Ammon's horn (tissue), 1 donor: ENCODE results near the gene HPCA.

ENCODE experiments used
- DNase-seq: peaks from one replicate; pipeline ENCODE4 v3.0.0-alpha.2; 2016; ENCODE audit warnings: low spot score

The HPCA gene

DNA sequence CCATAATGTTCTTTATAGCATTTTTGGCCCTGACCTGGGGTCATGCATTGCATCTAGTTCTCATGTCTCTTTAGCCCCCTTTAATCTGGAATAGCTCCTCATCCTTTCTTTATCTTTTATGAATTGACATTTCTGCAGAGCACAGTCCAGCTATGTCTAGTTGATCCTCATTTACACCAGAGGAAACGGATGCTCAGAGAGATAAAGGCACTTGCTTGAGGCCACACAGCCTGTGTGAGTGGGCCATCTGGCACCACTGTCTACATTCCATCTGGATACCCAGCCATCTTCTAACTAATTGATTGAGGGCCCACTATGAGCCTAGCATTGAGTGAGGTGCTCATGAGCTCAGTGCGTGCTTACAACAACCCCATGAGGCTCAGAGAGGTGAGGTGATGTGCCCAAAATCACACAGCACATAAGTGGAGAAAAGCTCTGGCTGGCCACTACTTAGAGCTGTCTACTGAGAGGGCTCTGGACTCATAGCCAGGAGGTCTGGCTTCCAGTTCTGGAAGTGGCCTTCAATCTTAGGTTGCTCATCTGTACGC, 3.5 kb downstream of the HPCA start:
- DNase-seq: no peak

DNA sequence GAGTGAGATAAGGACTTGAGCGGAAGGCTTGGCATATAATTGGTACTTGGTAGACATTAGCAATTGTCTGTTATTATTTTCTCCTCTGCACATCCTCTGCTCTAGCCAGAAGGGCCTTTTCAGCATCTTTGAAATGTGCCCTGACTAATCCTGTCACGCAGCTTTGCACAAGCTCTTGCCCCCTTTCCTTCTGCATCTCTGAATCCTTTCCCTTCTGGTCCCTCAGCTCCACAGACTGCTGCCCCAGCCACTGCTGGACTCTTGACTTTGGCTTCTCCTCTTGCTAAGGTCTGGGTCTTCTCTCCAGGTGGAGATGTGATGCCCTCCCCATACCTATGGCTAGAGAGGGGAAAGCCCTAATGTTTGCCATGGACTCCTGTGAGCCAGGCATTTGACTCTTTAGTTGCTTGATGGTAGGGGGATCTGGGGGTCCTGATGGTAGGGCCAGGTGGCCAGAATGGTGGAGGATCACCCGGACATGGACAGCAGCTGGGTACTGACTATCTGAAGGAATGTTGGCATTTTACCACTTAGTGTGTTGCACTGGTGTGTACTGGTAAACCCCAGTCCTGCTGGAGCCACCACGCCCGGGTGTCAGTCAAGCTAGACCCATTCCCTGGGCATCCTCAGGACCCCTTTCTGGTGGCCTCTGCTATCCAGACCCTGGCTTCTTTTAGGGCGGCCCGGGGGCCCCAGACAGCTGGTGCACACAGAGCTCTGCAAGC, 4.4 kb downstream of the HPCA start:
- no peak for DNase-seq

DNA sequence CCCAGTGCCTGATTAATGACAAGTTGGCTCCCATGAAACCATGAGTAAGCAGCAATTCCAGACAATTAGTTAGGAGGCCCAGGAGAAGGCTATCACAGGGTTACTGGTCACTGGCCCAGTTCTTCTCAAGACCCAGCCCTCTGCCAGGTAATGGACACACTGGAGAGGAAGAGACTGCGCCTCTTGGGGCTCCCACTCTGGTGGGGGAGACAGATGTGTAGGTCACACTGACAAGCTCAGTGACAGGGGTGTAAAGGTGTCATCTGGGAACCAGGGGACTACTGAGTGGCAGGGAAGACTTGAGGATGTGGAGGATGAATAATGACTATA, 4.9 kb downstream of the HPCA start:
- DNase-seq: no peak

DNA sequence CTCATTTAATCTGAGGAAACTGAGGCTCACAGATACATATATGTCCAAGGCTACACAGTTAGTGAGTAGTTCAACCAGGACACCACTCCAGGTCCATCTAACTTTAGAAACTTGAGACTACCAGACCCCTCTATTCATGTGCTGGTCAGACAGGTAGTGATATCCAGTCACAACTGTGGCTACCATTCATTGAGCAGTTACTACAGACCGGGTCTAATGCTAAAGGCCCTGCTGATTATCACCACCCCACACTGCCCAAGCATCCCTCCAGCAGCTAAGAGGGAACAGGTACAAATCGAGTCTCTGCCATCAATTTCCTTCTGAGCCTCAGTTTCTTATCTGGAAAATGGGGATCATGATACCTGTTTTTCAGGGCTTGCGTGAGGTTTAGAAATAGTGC, 5.3 kb downstream of the HPCA start:
- DNase-seq: no peak

DNA sequence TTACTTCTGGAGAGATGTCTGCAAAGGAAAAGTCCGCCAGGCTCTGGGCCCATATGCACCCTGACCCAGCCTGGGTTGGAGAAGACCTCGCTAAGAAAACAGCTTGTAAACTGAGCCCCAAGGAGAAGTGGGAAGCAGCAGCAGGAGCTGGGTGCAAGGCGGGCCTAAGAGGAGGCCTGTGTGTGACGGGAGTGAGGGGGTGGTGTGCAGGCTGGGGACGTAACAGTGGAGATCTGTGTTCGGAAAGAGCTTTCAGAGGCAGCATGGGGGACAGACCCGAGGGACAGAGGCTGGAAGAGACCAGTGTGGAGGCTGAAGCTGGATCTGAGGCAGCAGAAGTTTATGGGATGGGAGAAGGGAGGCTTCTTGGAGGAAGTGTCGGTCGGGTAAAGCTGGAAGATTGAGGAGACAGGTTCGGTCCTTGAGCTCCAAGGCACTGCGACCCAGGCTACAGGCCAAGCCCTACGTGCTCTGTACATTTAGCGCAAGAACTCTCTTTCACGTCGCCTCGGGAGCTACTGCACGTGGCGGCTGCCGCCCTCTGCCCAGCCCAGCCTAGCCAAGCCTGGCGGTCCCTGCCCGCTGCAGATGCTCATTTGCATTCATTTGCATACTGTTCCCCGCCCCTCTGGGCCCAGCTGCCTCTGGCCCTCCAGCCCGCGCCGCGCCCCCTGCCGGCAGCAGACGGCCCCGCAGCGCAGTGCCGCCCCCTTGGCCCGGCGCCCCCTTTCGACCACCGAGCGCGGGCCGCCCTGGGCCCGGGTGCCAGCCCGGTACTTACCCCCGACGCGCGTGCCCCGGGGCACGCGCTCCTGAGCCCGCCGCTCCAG, 6.3 kb downstream of the HPCA start:
- DNase-seq: peak; percentile 91

DNA sequence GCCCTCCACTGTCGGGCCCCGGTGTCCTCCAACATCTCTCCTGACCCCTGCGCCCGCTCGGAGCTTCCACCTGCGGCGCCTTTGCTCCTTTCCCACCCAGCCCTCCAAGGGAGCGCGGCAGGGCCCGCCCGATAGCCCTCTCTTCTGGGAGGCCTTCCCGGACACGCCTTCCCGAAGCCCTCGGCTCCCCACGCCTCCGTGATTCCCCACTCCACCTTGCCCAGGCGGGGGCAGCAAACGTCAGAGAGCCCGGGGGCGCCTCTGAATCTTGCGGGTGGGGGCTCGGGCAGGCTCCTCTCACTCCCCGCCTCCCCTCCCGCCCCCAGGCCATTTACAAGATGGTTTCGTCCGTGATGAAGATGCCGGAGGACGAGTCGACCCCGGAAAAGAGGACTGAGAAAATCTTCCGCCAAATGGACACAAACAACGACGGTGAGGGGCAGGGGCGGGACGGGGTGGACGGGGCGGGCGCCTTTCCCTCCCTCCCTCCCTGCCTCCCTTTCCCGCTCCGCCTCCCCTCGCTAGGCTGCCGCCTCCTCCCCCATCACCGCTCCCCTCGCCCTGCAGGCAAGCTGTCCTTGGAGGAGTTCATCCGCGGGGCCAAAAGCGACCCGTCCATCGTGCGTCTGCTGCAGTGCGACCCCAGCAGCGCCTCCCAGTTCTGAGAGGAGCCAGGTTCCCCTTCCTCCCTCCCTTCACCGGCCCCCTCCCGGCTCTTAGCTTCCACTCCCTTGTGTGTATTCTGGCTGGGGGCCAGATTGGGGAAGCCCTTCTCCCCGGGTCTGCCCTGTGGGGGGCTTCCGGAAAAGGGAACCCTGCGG, 7.1 kb downstream of the HPCA start:
- DNase-seq: no peak

DNA sequence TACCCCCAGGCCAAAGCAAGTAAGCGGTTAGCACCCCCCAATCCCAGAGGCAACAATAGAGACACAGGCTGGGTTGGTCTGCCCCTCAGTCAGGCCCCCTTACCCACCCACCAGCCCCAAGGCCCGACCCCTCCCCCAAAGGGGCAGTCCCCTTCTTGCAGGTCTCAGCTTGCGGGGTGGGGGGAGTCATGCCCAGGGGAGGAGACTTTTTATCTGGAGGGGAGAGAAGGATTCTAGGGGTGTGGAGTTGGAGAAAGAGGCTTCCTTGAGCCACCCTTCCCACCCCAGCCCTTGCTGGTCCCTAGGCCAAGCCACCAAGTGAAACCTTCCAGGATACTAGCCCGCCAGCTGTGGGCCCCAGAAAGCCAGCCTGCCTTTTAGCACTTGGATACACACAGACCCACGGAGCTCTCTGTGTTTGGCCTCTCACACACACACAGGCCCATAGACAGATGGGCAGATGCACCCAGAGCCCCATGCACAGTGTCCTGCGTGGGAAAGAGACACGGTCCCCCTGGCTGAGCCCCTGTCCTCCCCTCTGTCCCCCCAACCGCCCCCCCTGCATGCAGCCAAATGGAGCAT, 7.8 kb downstream of the HPCA start:
- no peak for DNase-seq

DNA sequence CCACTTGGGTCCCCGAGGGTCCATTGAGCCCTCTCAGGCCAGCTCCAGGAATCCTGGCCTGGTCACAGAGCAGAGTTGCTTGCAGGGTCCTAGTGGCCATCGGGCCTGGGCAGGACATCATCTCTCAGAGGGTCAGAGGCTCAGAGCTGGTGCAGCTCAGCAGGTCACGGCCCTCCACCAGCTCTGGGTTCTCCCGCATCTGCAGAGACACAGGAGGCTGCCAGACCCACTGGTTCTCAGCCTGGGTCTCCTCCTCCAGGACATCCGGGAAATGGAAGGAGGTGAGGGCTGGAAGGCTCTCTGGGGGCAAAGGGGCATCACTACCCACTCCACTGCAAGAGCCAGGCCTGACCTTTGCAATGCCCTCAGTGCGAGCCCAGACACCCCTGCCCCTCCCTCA, 8.4 kb downstream of the HPCA start:
- no peak for DNase-seq

DNA sequence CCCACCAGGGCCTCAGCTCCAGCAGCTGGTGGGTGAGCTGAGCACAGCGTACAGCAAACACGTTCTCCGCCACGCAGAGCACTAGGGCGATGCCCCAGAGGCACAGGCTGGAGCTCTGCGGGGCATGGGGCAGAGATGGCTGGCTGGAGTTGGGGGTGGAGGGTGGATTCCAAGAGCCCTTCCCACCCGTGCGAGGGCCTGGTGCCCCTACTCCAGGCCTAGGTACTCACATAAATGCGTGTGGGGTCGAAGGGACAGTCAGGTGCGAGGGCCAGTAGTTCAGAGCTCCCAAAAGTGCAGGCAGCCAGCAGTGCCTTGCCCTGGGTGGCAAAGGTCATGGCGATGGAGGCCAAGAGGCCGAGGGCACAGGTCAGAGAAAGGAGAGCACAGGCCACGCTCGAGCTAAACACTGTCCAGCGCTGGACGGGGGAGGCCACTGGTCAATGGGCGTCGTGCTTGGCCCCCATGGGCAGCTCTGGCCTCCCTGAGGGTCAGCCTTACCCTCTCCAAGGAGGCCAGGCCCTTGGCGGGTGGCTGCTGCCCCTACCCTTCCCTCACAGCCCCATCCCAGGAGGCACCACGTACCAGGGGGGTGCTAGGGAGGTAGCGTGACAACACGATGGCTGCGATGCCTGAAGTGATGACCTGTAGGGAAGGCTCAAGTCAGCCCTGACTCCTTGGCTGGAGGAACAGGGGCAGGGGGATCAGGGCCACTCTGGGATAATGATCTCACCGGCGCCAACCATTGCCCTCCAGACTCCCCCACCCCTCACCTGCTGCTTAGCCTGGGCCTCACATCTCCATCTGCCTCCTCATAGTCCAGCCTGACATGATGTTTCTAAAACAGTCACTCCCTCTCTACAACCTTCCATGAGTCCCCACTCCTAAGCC, 9.3 kb downstream of the HPCA start:
- no peak for DNase-seq

DNA sequence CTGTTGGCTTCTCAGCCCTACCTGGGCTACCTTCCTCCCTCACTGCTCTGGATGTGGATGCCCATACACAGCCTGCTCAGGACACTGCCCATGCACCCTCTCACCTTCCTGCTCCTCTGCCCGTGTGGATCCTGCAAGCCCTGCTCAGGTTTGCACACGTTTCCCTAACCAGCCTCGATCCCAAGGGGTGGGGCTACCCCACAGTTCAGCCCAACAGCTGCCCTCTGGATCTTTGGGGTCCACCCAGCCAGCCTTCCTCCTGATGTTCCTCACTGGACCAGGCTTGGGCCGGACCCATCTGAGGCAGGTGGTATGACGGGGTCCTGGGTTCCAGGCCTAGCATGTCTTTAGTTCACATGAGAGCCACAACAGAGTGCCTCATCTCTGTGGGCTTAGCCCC, 10.2 kb downstream of the HPCA start:
- no peak for DNase-seq

DNA sequence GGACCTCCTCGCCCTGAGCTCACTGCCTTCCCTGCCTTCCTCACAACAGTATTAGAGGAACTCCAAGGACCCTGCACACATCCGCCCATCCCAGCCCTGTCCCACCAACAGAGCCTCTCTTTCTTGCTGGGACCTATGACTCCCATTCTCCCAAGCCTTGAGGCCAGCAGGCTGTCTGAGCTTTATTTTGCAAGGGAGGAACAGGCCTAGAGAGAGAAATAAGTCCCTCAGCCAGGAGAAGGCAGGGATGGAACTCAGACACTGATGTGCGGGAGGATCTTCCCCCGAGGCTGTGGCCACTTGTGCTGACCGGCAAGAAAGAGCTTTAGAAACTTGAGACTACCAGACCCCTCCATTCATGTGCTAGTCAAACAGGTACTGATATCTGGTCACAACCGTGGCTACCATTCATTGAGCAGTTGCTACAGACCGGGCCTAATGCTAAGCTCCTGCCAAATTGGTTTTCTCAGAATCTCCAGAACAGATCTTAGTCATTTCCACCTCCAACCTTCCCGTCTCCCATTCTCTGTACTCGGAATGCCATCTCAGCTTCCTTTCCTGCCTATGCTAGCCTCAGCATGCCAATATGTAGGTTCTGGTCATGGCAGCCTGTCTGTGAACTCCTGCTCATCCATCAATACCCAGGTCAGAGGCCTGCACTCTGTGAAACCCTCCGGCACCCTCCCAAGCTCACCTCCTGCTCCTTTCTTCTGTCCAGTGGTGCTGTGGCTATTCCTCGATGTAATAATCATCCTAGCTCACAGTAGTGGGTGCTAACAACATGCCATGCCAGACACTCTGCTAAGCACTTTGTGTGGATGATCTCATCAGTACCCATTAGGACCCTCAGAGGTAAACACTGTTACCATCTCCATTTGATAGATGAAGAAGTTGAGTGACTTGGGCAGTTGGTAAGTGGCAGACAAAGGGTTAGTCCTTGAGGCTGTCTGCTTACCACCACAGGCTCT, 11.1 kb downstream of the HPCA start:
- DNase-seq: no peak

DNA sequence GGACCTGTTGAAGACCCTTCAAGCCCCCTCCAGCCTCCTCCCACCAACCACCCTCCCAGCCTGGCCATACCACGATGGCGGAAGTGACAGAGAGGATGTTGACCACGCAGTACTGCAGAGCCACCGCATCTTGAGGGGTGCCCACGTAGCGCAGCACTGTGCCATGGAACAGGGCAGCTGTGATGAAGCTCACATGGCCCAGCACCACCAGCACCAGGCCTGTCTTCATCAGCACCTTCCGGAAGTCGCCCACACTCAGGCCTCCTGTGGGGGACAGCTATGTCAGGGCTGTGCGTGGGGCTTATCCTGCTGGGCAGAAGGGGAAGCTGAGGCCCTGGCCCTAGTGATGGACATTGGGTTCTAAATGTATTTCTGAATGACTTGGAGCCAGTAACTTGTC, 11.8 kb downstream of the HPCA start:
- no peak for DNase-seq

DNA sequence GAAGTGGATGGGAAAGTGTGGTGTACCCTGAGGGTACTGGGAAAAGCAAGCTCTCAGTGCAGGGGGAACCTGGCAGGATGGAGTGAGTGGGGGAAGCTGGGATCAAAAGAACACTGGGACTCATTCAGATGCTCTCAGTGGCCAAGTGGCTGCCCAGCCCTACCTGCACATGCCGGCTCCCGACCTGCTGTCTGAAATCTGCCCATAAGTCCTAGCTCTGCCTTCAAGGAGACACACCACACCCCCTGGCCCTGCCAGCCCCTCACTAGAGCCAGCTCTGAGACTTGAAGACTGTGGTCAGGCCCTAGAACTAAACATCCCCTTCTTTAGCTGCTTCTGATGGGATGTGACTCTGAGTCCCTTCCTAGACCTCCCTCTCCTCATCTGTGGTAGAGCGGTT, 12.7 kb downstream of the HPCA start:
- DNase-seq: no peak

DNA sequence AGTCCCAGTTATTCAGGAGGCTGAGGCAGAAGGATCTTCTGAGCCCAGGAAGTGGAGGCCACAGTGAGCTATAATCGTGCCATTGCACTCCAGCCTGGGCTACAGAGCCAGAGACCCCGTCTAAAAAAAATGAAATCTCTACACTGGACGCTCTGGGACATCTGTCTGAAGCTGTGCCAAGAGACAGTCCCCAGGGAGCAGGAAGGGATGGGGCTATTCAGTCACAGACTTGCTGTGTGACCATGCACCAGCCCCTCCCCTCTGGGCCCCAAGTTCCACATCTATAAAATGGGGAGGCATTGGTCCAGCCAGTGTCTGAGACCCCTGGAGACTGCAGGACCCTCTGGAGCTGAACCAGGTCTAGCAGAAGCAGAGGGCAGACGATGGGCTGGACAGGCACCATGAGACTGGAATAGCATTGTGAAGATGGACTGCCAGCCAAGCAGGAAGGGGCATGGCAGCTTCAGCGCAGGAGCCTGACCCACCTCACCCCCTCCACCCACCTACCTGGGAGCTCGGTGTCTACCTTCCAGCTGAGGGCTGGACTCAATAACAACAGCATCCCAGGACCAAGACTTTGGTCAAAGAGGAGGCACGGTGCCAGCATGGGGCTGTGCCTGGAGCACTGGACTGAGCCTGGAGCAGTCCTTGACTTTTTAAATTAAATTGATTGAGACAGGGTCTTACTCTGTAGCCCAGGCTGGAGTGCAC, 13.4 kb downstream of the HPCA start:
- no peak for DNase-seq

DNA sequence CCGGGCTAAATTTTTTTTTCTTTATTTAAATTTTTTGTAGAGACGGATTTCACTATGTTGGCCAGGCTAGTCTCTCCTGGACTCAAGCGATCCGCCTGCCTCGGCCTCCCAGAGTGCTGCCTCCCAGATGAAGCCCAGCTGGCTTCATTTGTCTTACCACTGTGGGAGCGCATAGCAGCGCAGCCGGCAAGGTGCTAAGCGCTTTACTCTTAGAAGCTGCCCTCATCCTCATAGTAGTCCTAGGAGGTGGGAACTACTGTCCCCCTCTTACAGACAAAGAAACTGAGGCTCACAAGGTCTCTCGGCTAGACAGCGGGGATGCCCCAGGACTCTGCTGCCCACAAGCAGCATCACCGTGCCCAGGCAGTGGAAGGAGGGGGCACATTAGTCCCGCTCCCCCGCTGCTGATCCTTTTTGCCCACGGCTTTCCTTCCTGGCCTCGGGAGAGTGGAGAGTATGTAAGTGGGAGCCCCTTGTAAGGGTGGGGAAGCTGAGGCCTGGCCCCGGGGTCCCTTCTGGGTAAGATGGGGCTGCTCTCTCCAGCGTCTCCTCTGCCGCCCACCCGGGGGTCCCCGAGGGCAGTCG, 14.2 kb downstream of the HPCA start:
- no peak for DNase-seq

DNA sequence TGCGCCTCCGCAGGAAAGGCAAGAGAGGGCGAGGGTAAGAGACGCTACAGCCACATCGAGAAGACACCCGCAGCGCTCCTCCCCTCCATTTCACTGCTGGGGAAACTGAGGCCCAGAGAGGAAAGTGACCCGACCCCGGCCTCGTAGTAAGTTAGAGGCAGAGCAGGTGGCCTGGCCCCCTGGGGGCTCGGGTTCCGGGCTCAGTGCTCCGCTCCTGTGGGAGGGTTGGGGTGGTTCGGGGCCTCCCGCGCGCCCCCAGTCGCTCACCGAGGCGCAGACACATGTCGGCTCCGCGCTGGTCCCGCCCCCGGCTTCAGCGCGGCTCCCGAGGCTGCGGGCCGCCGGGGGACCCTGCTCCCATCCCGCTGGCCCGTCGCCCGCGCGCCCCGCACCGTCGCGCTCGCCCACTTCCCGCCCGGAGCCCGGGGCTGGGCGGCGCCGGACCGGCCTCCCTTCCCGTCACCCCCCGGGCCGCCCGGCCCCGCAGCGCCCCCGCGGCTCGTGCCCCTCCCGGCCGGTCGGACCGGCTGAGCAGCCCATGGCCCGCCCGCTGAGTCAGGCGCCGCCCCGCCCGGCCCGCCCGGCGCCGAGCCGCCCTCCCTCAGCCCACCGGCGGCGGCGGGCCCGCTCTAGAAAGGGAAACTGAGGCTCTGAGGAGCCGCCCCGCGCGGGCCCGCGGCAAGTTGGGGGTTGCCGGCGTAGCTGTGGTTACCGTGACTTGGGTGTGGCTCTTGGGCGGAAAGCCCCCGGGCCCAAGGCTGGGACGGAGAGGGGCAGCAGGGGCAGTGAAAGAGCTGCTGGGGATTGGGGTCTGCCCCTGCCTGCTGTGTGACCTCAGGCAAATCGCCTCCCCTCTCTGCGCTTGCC, 14.9 kb downstream of the HPCA start, which contains the start of gene TMEM54:
Gene TMEM54, minus strand, starts transcription at position 434 of the 867 bp plus-strand sequence. Its CDS starts 151 bp downstream, at position 283.
- no peak for DNase-seq

DNA sequence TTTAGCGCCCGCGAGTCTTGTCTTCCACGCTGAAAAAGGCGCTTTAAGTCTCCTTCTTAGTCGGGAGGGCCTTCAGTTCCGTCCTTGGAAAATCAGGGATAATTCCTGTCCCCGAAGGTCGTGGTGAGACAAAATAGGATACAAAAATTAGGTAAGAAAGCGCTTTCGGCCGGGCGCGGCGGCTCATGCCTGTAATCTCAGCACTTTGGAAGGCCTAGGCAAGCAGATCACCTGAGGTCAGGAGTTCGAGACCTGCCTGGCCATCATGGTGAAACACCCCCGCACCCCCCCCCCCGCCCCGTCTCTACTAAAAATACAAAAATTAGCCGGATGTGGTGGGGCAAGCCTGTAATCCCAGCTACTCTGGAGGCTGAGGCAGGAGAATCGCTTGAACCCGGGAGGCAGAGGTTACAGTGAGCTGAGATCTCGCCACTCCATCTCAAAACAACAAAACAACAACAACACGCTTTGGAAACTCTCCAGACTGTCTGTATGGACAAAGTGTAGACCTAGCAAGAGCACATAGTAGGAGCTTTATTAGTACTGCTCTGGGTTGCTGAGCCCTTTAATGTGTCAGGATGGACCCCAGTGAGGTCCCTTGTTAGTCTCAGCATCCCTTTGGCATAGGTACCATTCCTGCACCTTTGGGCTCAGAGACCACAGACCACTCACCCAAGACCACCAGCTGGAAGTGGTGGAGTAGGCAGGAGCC, 15.7 kb downstream of the HPCA start:
- no peak for DNase-seq
